Activated CD4-positive, alpha-beta T cell treated with anti-CD3 and anti-CD28 coated beads, Interleukin-2, amount 50 U/mL, for 4 hours (primary cell): Measurements from ENCODE around the gene UNC93B1.
A peak's percentile ranks its signal among the peaks of the same experiment; 100 is the strongest.
"Not testable (repeated sequence)": the region's sequence is repeated elsewhere in the genome, so short reads cannot be mapped to it uniquely, and the experiment has no call there.

Experiments
- DNase-seq, 2 experiments: peaks; one replicate each; pipeline ENCODE4 v3.0.0-alpha.2; 2020

The UNC93B1 gene

GRCh38 chr11:68008381-68009337, 4.8 kb upstream of the UNC93B1 start:
- no peak for DNase-seq

DNA sequence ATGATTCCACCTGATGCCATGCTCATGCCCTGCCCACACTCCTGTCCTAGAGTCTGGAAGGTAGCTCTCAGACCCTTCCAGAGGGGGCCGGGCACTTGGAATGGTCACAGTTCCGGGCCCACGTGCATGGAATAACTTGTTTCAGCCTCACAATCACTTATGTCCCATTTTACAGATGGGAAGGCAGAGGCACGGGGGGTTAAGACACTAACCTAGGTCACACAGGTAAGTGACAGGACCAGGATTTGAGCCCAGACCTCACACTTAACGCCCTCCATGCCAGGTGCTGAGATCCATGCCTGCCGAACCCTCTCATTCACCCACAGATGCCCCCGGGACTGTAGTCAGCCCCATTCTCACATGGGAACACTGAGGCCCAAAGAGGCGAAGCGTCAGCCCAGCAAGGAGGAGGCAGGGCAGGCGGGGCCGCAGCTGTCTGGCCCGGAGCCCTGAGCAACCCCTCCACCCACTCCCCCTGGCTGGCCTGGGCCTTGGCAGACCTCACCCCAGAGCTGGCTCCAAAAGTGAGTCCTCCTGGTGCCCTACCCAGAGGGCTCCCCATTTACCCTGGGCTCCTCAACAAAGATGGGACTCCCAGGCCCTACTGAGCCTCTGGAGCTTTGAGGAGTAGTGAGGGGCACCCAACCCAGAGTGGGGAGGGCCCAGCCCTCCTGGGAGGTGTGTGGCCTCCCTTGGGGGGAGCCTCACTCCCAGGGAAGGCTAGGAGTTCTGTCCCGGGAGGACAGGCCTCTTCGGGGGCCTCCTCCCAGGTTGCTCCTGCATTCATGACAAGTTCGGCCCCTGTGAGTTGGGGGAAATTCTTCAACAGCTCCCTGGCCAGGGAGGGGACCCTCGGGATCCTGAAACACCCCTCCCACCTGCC, 3.8 kb upstream of the UNC93B1 start:
- no peak for DNase-seq

GRCh38 chr11:68006606-68007166, 2.8 kb upstream of the UNC93B1 start:
- no peak for DNase-seq

DNA sequence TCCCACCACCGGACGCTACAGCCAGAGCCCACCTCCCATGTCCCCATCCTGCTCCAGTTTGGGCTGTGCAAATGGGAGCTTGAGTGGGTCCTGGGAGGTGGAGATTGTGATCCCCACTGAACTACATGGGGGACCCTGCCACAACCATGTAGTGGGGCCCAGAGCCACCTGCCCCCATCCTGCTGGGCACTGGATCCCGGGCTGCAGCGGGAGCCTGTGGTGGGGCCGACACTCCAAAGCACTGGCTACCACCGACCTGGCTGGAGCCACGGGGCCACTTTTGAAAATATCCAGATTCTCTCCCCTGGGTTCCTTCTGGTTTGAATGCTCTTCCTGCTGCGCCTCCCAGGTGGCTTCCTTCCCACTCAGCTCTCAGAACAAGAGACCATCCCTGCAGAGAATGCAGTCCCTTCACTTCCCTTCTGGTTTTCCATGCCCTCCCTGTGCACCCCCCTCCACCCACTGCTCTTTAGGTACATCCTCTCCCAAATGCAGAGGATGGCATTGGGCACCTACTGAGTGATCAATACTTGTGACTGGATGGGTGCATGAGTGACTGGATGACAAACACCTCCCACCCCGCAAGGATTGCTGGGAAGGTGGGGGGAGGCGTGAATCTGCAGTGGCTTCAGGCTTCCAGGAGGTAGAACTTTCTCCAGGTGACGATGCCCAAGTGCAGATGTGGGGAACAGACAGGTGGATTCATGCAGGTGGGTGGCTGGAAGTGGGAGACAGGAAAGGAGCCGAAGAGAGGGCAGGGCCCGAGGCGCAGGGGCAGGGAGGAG, 846 bp upstream of the UNC93B1 start:
- DNase-seq = no peak

GRCh38 chr11:68002938-68003845, 705 bp downstream of the UNC93B1 start:
- DNase-seq = peak; percentile 52 to 61

- no peak for DNase-seq
These were observed 1.3 kb downstream of the UNC93B1 start for GRCh38 chr11:68002575-68002937.

- no peak for DNase-seq
These were observed 4.2 kb downstream of the UNC93B1 start for GRCh38 chr11:67999704-68000103.

GRCh38 chr11:67999201-67999629, 4.7 kb downstream of the UNC93B1 start:
- DNase-seq = no peak

DNA sequence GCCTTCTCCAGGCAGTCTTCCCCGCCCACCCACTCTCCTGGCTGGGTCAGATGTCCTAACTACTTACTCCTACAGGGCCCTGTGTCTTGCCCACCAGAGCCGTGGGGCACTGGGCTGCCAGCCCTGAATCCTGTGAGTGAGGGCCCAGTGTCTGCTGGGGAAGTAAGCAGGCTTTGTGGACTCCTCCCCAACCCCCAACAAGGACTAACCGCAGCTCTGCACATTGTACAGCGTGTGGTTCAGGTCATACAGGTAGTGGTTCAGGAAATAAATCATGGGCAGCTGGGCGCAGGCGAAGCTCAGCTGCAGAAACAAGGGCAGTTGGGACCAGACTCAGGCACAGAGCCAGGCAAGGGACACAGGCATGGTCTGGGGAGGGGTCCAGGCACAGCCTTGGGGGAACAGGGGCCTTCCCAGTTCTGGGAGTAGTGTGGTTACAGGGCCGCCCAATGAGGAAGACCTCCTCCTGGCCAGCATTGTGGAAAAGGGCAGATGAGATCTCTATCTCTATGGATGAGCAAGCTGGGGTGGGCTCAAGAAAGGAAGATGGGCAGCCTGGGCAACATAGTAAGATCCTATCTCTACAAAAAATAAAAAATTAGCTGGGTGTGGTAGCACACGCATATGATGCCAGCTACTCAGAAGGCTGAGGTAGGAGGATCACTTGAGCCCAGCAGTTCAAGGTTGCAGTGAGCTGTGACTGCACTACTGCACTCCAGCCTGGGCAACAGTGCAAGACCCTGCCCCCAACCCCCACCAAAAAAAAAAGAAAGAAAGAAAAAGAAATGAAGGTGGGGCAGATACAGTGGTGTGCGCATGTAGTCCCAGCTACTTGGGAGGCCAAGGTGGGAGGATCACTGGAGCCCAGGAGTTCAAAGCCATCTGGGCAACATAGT, 5.5 kb downstream of the UNC93B1 start:
- DNase-seq = no peak

DNA sequence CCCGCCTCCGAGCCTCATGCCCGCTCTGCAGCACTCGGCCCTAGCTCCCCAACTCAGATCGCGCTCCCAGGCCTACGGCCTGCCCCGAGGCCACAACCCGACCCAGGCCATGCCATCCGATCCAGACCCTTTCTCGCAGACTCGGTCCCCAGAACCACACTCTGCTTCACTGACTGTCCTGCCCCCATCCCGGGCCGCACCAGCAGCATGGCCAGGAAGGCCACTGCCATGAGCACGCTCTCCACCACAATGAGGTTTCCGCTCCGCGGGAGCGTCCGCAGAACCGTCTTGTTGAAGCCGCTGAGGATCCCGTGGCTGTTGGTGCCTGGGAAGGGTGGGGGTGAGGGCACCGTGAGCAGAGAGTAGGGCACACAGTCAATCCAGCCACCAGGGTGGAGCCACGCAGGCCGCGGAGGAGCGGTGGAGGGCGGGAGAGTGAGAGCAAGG, 6.4 kb downstream of the UNC93B1 start:
- DNase-seq = no peak

GRCh38 chr11:67996622-67997474, 7.0 kb downstream of the UNC93B1 start:
- no peak for DNase-seq

- DNase-seq = no peak
These were observed 7.8 kb downstream of the UNC93B1 start for GRCh38 chr11:67996051-67996450.

- not testable (repeated sequence) for DNase-seq
These were observed 8.3 kb downstream of the UNC93B1 start for GRCh38 chr11:67995579-67995978.

DNA sequence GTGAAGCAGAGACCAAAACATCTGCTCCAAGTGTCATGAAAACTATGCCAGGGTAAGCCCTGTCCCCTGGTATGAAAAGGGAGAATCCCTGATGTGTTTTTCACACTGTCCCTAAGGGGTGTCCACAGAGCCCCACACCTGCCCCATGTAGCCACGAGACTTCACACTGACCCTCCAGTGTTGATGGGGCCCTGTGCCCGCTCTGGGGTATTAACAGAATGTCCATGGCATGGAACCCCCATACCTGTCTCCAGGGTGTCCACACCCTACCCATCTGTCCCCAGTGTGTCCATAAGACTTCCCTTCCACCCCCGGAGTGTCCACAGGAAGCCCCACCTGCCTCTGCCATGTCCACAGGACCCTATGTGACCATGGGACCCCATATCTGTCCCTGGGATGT, 8.8 kb downstream of the UNC93B1 start:
- DNase-seq = not testable (repeated sequence)

GRCh38 chr11:67994387-67994786, 9.5 kb downstream of the UNC93B1 start:
- not testable (repeated sequence) for DNase-seq

- DNase-seq = peak; percentile 28 to 29
These were observed 10.1 kb downstream of the UNC93B1 start for GRCh38 chr11:67993821-67994220.

DNA sequence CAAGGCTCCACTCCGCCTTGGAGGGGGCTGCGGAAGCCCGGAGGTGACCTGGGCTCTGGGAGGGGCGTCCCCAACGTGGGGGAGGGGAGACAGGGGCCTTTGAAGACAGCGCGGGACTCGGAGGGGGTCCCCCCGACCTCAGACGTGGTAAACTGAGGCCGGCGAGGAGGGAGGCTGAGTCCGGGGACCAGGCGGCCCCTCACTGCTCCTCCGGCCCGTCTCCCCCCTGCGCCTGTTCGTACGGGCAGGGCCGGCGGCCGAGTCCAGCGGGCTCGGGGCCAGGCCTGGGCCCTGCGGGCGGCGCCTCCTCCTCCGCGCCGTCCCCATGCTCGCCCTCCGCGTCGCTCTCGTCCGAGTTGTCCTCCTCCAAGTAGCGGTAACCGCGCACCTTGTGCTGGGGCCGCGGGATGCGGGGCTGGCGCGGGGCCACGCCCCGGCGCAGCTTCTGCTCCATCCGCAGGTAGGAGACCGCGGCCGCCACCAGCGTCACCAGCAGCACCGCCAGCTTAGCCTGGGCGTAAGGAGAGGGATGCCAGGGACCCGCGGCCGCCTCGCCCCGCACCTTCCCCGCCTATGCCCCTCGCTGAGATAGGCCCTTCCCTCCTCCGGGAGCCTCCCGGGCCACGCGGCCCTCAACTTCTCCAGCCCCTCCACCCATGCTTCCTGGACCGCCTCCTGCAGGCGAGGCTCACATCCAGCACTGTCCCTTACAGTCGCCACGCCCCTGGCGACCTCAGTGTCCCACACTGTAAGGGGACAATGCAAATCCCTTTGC, 12.4 kb downstream of the UNC93B1 start:
- not testable (repeated sequence) for DNase-seq
